Retinal pigment epithelial cell (primary cell): ENCODE results near the gene LPIN2.
"Not testable (repeated sequence)": the region's sequence is repeated elsewhere in the genome, so short reads cannot be mapped to it uniquely, and the experiment has no call there.

Experiments
- DNase-seq: peaks from one replicate; pipeline ENCODE4 v3.0.0-alpha.2; 2010; ENCODE audit warnings: low read depth
- H3K4me3 ChIP-seq: 2 replicates; pipeline ENCODE4 v1.5.1; 2011; ENCODE audit warnings: mild to moderate bottlenecking, low read length, control low read depth, moderate library complexity
- TF ChIP-seq, protein P1 (sequence below): conservative IDR thresholded peaks from 2 replicates; pipeline ENCODE4 v1.5.1; 2011; ENCODE audit warnings: low read depth, low read length, control low read depth, inconsistent platforms

The LPIN2 gene

DNA sequence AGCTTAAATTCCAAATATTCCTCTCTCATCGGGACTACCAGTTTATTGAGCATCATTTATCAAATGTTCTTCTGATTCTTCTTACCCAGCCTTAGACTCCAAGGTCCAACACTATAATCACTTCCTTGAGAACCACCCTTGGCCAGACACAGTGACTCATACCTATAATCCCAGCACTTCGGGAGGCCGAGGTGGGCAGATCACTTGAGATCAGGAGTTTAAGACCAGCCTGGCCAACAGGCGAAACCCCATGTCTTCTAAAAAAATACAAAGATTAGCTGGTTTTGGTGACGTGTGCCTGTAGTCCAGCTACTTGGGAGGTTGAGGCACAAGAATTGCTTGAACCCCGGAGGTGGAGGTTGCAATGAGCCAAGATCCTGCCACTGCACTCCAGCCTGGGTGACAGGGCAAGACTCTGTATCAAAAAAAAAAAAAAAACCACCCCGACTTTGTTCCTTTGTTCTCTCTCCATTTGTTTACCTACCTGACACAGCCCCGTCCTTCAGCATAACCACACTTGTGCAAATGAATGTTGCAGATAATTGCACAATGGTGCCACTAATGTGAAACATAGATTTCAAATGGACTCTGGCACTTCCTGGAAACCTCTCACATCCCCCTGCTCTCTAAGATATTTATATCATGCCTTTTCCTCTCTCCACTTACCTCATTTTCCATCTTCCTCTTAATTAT is 38.9 kb upstream of the LPIN2 start:
- TF ChIP-seq, protein P1, sequence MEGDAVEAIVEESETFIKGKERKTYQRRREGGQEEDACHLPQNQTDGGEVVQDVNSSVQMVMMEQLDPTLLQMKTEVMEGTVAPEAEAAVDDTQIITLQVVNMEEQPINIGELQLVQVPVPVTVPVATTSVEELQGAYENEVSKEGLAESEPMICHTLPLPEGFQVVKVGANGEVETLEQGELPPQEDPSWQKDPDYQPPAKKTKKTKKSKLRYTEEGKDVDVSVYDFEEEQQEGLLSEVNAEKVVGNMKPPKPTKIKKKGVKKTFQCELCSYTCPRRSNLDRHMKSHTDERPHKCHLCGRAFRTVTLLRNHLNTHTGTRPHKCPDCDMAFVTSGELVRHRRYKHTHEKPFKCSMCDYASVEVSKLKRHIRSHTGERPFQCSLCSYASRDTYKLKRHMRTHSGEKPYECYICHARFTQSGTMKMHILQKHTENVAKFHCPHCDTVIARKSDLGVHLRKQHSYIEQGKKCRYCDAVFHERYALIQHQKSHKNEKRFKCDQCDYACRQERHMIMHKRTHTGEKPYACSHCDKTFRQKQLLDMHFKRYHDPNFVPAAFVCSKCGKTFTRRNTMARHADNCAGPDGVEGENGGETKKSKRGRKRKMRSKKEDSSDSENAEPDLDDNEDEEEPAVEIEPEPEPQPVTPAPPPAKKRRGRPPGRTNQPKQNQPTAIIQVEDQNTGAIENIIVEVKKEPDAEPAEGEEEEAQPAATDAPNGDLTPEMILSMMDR, result no peak
- peak; percentile 82 for DNase-seq
- H3K4me3 ChIP-seq, result no peak overlapping the region

DNA sequence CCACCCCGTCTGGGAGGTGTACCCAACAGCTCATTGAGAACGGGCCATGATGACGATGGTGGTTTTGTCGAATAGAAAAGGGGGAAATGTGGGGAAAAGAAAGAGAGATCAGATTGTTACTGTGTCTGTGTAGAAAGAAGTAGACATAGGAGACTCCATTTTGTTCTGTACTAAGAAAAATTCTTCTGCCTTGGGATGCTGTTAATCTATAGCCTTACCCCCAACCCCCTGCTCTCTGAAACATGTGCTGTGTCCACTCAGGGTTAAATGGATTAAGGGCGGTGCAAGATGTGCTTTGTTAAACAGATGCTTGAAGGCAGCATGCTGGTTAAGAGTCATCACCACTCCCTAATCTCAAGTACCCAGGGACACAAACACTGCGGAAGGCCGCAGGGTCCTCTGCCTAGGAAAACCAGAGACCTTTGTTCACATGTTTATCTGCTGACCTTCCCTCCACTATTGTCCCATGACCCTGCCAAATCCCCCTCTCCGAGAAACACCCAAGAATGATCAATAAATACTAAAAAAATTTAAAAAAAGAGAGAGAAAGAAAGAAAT is 37.0 kb upstream of the LPIN2 start:
- not testable (repeated sequence) for H3K4me3 ChIP-seq, DNase-seq

DNA sequence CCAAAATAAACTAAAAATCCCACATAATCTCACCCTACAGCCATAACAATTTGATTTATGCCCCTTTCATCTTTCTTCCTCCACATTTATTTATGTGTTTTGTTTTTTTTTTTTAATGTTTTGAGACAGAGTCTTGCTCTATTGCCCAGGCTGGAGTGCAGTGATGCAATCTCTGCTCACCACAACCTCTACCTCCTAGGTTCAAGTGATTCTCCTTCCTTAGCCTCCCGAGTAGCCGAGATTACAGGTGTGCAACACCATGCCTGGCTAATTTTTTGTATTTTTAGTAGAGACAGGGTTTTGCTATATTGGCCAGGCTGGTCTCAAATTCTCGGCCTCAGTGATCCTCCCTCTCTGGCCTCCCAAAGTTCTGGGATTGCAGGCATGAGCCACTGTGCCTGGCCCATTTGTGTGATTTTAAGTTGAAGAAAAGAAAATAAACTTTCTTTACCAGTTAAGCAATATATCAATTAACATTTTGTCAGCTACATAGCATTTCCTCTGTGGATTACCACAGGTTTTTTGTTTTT is 35.9 kb upstream of the LPIN2 start:
- no peak for DNase-seq
- H3K4me3 ChIP-seq, result no peak overlapping the region
- TF ChIP-seq, protein P1, result no peak

DNA sequence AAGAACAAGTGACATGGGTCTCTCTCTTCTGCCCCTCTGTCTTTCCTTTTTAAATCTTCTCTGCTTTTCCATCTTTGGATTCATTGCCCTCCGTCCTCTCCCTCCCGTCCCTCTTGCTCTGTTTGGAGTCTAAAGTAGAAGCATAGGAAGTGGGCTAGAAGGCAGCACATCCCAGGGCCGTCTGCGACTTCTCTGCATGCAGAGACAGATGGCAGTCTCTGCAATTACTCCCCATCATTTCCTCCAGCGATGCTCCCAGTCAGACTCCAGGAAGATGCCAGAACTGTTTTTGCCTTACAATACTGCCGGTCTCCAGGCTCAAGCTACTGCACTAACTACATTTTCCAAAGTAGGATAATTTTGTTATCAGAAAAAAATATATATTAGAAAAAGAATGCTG is 35.2 kb upstream of the LPIN2 start:
- TF ChIP-seq, protein P1, result no peak
- DNase-seq, result no peak

DNA sequence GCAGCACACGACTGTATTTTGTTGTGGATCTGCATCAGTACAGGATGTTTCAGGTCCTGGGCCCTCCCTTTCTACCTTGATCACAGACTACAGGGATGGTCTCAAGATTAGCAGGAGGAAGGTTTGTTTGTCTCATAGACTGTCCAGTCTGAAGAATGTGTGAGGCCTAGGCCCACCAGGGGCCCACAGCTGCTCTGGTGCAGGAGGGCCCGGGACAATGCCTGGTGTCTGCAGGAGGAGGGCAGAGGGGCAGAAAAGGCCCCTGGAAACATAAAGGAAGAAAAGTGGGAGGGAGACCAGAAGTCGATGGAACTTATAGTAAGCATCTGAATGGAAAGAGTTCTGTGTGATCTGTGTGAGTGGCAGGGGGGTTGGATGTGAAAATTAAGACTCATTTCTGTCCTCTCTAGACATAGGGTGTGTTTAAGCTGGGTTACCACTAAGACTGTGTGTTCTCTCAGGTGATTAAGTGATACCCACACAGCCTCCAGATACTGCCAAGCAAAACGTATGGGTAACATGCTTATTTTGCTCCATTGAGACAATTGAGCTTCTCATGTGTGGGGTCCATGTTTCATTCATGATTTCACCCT is 33.4 kb upstream of the LPIN2 start:
- H3K4me3 ChIP-seq, result no peak overlapping the region
- TF ChIP-seq, protein P1, result no peak
- DNase-seq, result no peak

More for the DNA sequence above, 35.2 kb upstream of the LPIN2 start:
- H3K4me3 ChIP-seq, result no peak overlapping the region

DNA sequence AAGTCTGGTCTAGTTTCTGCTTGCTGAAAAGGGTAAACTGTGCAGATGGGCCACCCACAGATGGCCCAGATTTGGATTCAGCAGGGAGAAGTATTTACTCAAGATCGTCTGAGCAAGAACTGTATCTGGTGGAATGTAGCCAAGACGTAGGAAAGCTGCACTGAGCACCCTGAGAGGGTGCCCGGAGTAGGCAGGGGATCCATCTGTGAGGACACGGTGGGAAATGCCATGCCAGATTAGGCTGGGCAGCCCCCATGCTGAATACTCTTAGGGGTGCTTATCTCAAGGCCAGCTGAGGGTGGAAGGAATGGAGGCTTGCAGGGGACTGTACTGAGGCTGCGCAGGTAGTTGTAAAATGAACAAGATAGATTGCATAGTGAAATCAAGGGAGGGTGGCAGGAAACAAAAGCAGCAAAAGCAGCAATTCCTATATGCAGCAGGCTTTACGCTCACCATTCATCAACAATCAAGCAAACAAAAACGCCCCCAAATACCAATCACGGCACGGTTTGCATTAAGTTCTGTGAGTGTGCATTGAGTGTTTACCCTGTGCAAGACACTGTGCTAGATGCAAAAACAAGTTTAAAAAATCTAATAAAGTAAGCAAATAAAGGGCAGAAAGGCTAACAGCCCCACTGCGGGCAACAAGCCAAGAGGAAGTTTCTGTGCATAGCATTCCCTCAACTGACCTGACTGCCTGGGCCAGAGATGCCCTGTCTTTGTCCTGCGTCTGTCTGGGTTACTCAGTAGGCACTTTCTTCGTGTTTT is 32.2 kb upstream of the LPIN2 start:
- TF ChIP-seq, protein P1, result no peak
- no peak overlapping the region for H3K4me3 ChIP-seq
- DNase-seq, result no peak

DNA sequence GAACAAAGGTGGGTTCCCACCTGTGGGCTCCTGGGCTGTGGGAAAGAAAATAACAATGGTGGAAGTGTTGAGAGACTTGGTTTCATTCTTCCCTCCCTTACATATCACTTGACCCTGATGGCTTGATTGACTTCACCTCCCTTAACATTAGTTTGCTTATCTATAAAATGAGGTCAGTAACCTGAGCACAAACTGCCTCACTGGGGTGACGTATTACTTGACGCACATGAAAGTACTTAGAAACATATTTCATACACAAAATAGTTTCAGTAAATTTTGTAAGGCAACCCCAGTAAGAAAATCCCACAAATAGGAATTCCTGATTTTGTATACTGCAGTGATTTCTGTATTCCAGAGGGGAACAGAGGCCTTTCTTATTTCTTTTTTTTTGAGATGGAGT is 29.4 kb upstream of the LPIN2 start:
- no peak overlapping the region for H3K4me3 ChIP-seq
- TF ChIP-seq, protein P1, result no peak
- no peak for DNase-seq
